Left lung (tissue), 10 donors: ENCODE measurements around the gene GRM7. TPM values are rescaled to one million over a fixed set of nuclear protein-coding genes. Genes with fewer than 3 reads are reported as not detected.

Experiments used
- ATAC-seq: fragments of 200-7000 bp; cut with Tn5 transposase; one replicate; pipeline ENCODE4 v1.9.1; 2020; ENCODE audit warnings: moderate library complexity
- DNase-seq, 4 donors: peaks; one replicate each; pipeline ENCODE4 v3.0.0-alpha.2; 2013 to 2020
- H3K27ac ChIP-seq, 2 donors: fragments of 200-600 bp; sonication (generic) in 1 of 2; one replicate each; pipeline versions ENCODE4 v1.5.0 to v1.8.0; 2020 to 2021
- H3K27me3 ChIP-seq, 2 donors: fragments of 200-600 bp; sonication (generic) in 1 of 2; one replicate each; pipeline versions ENCODE4 v1.5.0 to v1.8.0; 2020 to 2021
- H3K36me3 ChIP-seq, 2 donors: fragments of 200-600 bp; sonication (generic) in 1 of 2; one replicate each; pipeline versions ENCODE4 v1.5.0 to v1.8.0; 2020 to 2021
- H3K4me1 ChIP-seq, 2 donors: fragments of 200-600 bp; one replicate each; pipeline ENCODE4 v1.8.0; 2021
- H3K4me3 ChIP-seq, 2 donors: fragments of 200-600 bp; sonication (generic) in 1 of 2; one replicate each; pipeline versions ENCODE4 v1.5.0 to v1.8.0; 2020 to 2021; ENCODE audit warnings: mild to moderate bottlenecking in 1 of 2
- H3K9me3 ChIP-seq, 2 donors: fragments of 200-600 bp; sonication (generic) in 1 of 2; one replicate each; pipeline versions ENCODE4 v1.5.0 to v1.8.0; 2020 to 2021
- CTCF ChIP-seq, 2 donors: fragments of 200-600 bp; sonication (generic) in 1 of 2; IDR thresholded peaks; one replicate each; pipeline versions ENCODE4 v1.5.0 to v1.8.0; 2021; ENCODE audit warnings: antibody characterized with exemption in 2 of 2
- intact Hi-C, 2 donors: fragments of 100-400 bp; cut with DNase I; formaldehyde crosslinking; loops; one replicate each; pipeline versions ENCODE4 v1.11.2 to v1.14.2; 2022
- polyA plus RNA-seq, 6 donors: library from polyadenylated mRNA; unstranded; fragments of 120-200 nt; gene quantifications; one replicate each; pipeline ENCODE4 v1.2.1, GENCODE V29; 2013; ENCODE audit not compliant: insufficient read length in 6 of 6
- total RNA-seq, 2 donors: library from RNA; stranded (reverse); fragmentation: NEBNext Ultra II Directional; extraction: Animal tissue kit (Norgen Biotek cat#: 25700); gene quantifications; one replicate each; pipeline ENCODE4 v1.2.1, GENCODE V29; 2021
- donor health status: DM: no; HTN: yes; CAD: no.
- donor health status: DM: no; HTN: no; CAD: no.

The GRM7 gene
- total and polyA plus RNA-seq, 8 donors, result 0.04 to 0.72 (median 0.27) TPM

GRCh38 chr3:6862880-6863195, 1.9 kb downstream of the GRM7 start:
- TF ChIP-seq CTCF (IDR thresholded peaks at IDR 0.05), result no peak
- Histone ChIP-seq H3K4me1 (no peaks in the 10 kb centered on the region), H3K27ac (no peak overlapping the region), H3K9me3 (no peaks in the 10 kb centered on the region), H3K36me3 (no peaks in the 10 kb centered on the region), H3K4me3 (no peak overlapping the region), H3K27me3 (peaks cover 33 to 68% of the 10 kb centered on the region in 2 donors)
- intact Hi-C loops, result no loop called here
- ATAC-seq, result no peak
- no peak for DNase-seq

GRCh38 chr3:6867269-6867668, 6.4 kb downstream of the GRM7 start:
- Histone ChIP-seq H3K4me1 (no peaks in the 10 kb centered on the region), H3K9me3 (no peaks in the 10 kb centered on the region), H3K4me3 (no peak overlapping the region), H3K27me3 (peaks cover 17 to 29% of the 10 kb centered on the region in 2 donors), H3K36me3 (no peaks in the 10 kb centered on the region), H3K27ac (no peak overlapping the region)
- ATAC-seq (no peak), DNase-seq (no peak)
- TF ChIP-seq CTCF (IDR thresholded peaks at IDR 0.05), result no peak
- intact Hi-C loops, result no loop called here

GRCh38 chr3:6878731-6879130, 17.8 kb downstream of the GRM7 start:
- H3K4me1 ChIP-seq, result no peaks in the 10 kb centered on the region
- H3K9me3 ChIP-seq, result no peaks in the 10 kb centered on the region
- TF ChIP-seq CTCF (IDR thresholded peaks at IDR 0.05), result no peak
- intact Hi-C loops, result no loop called here
- H3K27ac ChIP-seq, result no peak overlapping the region
- H3K27me3 ChIP-seq, result no peaks in the 10 kb centered on the region
- no peak overlapping the region for H3K4me3 ChIP-seq
- DNase-seq (no peak), ATAC-seq (no peak)
- no peaks in the 10 kb centered on the region for H3K36me3 ChIP-seq

- H3K27ac ChIP-seq, result no peak overlapping the region
- no peaks in the 10 kb centered on the region for H3K36me3 ChIP-seq
- no peaks in the 10 kb centered on the region for H3K9me3 ChIP-seq
- intact Hi-C loops, result no loop called here
- ATAC-seq, result no peak
- TF ChIP-seq CTCF (IDR thresholded peaks at IDR 0.05), result no peak
- no peaks in the 10 kb centered on the region for H3K27me3 ChIP-seq
- DNase-seq, result no peak
- no peaks in the 10 kb centered on the region for H3K4me1 ChIP-seq
- no peak overlapping the region for H3K4me3 ChIP-seq
Measured at GRCh38 chr3:6912240-6912639, 51.3 kb downstream of the GRM7 start.

GRCh38 chr3:6915898-6916297, 55.0 kb downstream of the GRM7 start:
- H3K4me3 ChIP-seq, result no peak overlapping the region
- H3K9me3 ChIP-seq, result no peaks in the 10 kb centered on the region
- no peak for TF ChIP-seq CTCF (IDR thresholded peaks at IDR 0.05)
- no peak for ATAC-seq
- H3K36me3 ChIP-seq, result no peaks in the 10 kb centered on the region
- no peaks in the 10 kb centered on the region for H3K27me3 ChIP-seq
- intact Hi-C loops, result no loop called here
- no peaks in the 10 kb centered on the region for H3K4me1 ChIP-seq
- DNase-seq, result no peak
- H3K27ac ChIP-seq, result no peak overlapping the region
